Nephron (organoid): ENCODE results near the gene ZNF214.

Experiments
- H3K27ac Mint-ChIP-seq, 3 experiments: 2 replicates each; pipeline ENCODE4 v1.8.0; 2020; ENCODE audit warnings: mixed read lengths in 3 of 3, mild to moderate bottlenecking in 2 of 3, moderate library complexity in 1 of 3
- H3K27me3 Mint-ChIP-seq: 2 replicates; pipeline ENCODE4 v1.8.0; 2021; ENCODE audit warnings: low read depth, mild to moderate bottlenecking, moderate library complexity, mixed read lengths
- H3K36me3 Mint-ChIP-seq: 2 replicates; pipeline ENCODE4 v1.8.0; 2020; ENCODE audit warnings: low read depth, mixed read lengths
- H3K4me1 Mint-ChIP-seq: 2 replicates; pipeline ENCODE4 v1.8.0; 2020; ENCODE audit warnings: mixed read lengths
- H3K4me3 Mint-ChIP-seq, 3 experiments: 2 replicates each; pipeline ENCODE4 v1.8.0; 2020; ENCODE audit warnings: mild to moderate bottlenecking in 3 of 3, mixed read lengths in 3 of 3, moderate library complexity in 2 of 3
- H3K9me3 Mint-ChIP-seq: 2 replicates; pipeline ENCODE4 v1.8.0; 2020; ENCODE audit warnings: mixed read lengths
- CTCF ChIP-seq, 3 experiments: fragments of 200-600 bp; sonication (generic); IDR thresholded peaks; one replicate each; pipeline ENCODE4 v1.5.0; 2021; ENCODE audit warnings: antibody characterized with exemption in 3 of 3; ENCODE audit not compliant: unreplicated experiment in 3 of 3

The ZNF214 gene

GRCh38 chr11:7050191-7050590 is 30.0 kb upstream of the ZNF214 start:
- no peak overlapping the region for H3K4me3 Mint-ChIP-seq
- no peaks in the 10 kb centered on the region for H3K27me3 Mint-ChIP-seq
- H3K9me3 Mint-ChIP-seq, result no peaks in the 10 kb centered on the region
- no peak for TF ChIP-seq CTCF (IDR thresholded peaks at IDR 0.05; ENCODE audit: unreplicated experiment in 3 of 3)
- no peak overlapping the region for H3K27ac Mint-ChIP-seq
- H3K36me3 Mint-ChIP-seq, result no peaks in the 10 kb centered on the region
- no peaks in the 10 kb centered on the region for H3K4me1 Mint-ChIP-seq

- TF ChIP-seq CTCF (IDR thresholded peaks at IDR 0.05; ENCODE audit: unreplicated experiment in 3 of 3), result no peak
- Mint-ChIP-seq H3K27ac (no peak overlapping the region), H3K9me3 (no peaks in the 10 kb centered on the region), H3K4me3 (no peak overlapping the region), H3K36me3 (no peaks in the 10 kb centered on the region), H3K27me3 (no peaks in the 10 kb centered on the region), H3K4me1 (no peaks in the 10 kb centered on the region)
Measured at GRCh38 chr11:7046474-7047175, 26.5 kb upstream of the ZNF214 start.

- no peak overlapping the region for H3K4me3 Mint-ChIP-seq
- H3K36me3 Mint-ChIP-seq, result no peaks in the 10 kb centered on the region
- no peak for TF ChIP-seq CTCF (IDR thresholded peaks at IDR 0.05; ENCODE audit: unreplicated experiment in 3 of 3)
- peaks cover 13% of the 10 kb centered on the region for H3K4me1 Mint-ChIP-seq
- peaks cover 4% of the 10 kb centered on the region for H3K27me3 Mint-ChIP-seq
- H3K9me3 Mint-ChIP-seq, result no peaks in the 10 kb centered on the region
- H3K27ac Mint-ChIP-seq, result peak overlapping the region in 1 of 3 experiments; percentile 30
Measured at GRCh38 chr11:7034019-7034418, 13.9 kb upstream of the ZNF214 start.

GRCh38 chr11:7032692-7033091 is 12.5 kb upstream of the ZNF214 start:
- TF ChIP-seq CTCF (IDR thresholded peaks at IDR 0.05; ENCODE audit: unreplicated experiment in 3 of 3), result no peak
- Mint-ChIP-seq H3K27ac (peak overlapping the region; percentile 86 to 92 (median 91)), H3K36me3 (no peaks in the 10 kb centered on the region), H3K4me3 (no peak overlapping the region), H3K4me1 (peaks cover 13% of the 10 kb centered on the region), H3K27me3 (peaks cover 4% of the 10 kb centered on the region), H3K9me3 (no peaks in the 10 kb centered on the region)

- H3K9me3 Mint-ChIP-seq, result no peaks in the 10 kb centered on the region
- peaks cover 13% of the 10 kb centered on the region for H3K4me1 Mint-ChIP-seq
- peak overlapping the region; percentile 43 to 81 (median 65) for H3K27ac Mint-ChIP-seq
- H3K27me3 Mint-ChIP-seq, result peaks cover 4% of the 10 kb centered on the region
- no peak for TF ChIP-seq CTCF (IDR thresholded peaks at IDR 0.05; ENCODE audit: unreplicated experiment in 3 of 3)
- no peaks in the 10 kb centered on the region for H3K36me3 Mint-ChIP-seq
- H3K4me3 Mint-ChIP-seq, result no peak overlapping the region
Measured at GRCh38 chr11:7031471-7031871, 11.3 kb upstream of the ZNF214 start.

GRCh38 chr11:7030836-7031235 is 10.7 kb upstream of the ZNF214 start:
- no peak overlapping the region for H3K4me3 Mint-ChIP-seq
- TF ChIP-seq CTCF (IDR thresholded peaks at IDR 0.05; ENCODE audit: unreplicated experiment in 3 of 3), result no peak
- H3K27me3 Mint-ChIP-seq, result peaks cover 4% of the 10 kb centered on the region
- no peaks in the 10 kb centered on the region for H3K9me3 Mint-ChIP-seq
- H3K27ac Mint-ChIP-seq, result no peak overlapping the region
- peaks cover 13% of the 10 kb centered on the region for H3K4me1 Mint-ChIP-seq
- H3K36me3 Mint-ChIP-seq, result no peaks in the 10 kb centered on the region
